Parathyroid adenoma (tissue), 2 donors: ENCODE measurements around the gene CARM1.

ENCODE experiments used
- H2AFZ ChIP-seq: fragments of 300-600 bp; sonication (generic); one replicate; pipeline ENCODE4 v1.7.0; 2017; ENCODE audit warnings: antibody characterized with exemption, mild to moderate bottlenecking
- H3K27ac ChIP-seq: fragments of 300-600 bp; sonication (generic); one replicate; pipeline ENCODE4 v1.7.0; 2017
- H3K27me3 ChIP-seq: fragments of 300-600 bp; sonication (generic); one replicate; pipeline ENCODE4 v1.7.0; 2017; ENCODE audit warnings: low read length; ENCODE audit not compliant: control insufficient read depth, insufficient read depth
- H3K36me3 ChIP-seq: fragments of 300-600 bp; sonication (generic); one replicate; pipeline ENCODE4 v1.7.0; 2017; ENCODE audit warnings: low read length; ENCODE audit not compliant: control insufficient read depth, insufficient read depth
- H3K4me1 ChIP-seq: fragments of 300-600 bp; sonication (generic); one replicate; pipeline ENCODE4 v1.7.0; 2017; ENCODE audit warnings: control low read depth
- H3K4me2 ChIP-seq: fragments of 300-600 bp; sonication (generic); one replicate; pipeline ENCODE4 v1.7.0; 2017; ENCODE audit warnings: low read length
- H3K4me3 ChIP-seq: fragments of 300-600 bp; sonication (generic); one replicate; pipeline ENCODE4 v1.7.0; 2017; ENCODE audit warnings: low read depth, low read length
- H3K79me2 ChIP-seq: fragments of 300-600 bp; sonication (generic); one replicate; pipeline ENCODE4 v1.7.0; 2017; ENCODE audit warnings: control low read depth
- H3K9ac ChIP-seq: fragments of 300-600 bp; sonication (generic); one replicate; pipeline ENCODE4 v1.7.0; 2017; ENCODE audit warnings: mild to moderate bottlenecking
- H3K9me3 ChIP-seq: fragments of 300-600 bp; sonication (generic); one replicate; pipeline ENCODE4 v1.7.0; 2017; ENCODE audit warnings: low read length; ENCODE audit not compliant: control insufficient read depth
- TF ChIP-seq, protein P1 (sequence below): fragments of 300-600 bp; sonication (generic); IDR thresholded peaks from one replicate; pipeline ENCODE4 v1.7.0; 2017; ENCODE audit warnings: antibody characterized with exemption, mild to moderate bottlenecking
- donor health status: primary hyperparathyroidism.

CARM1 gene

DNA sequence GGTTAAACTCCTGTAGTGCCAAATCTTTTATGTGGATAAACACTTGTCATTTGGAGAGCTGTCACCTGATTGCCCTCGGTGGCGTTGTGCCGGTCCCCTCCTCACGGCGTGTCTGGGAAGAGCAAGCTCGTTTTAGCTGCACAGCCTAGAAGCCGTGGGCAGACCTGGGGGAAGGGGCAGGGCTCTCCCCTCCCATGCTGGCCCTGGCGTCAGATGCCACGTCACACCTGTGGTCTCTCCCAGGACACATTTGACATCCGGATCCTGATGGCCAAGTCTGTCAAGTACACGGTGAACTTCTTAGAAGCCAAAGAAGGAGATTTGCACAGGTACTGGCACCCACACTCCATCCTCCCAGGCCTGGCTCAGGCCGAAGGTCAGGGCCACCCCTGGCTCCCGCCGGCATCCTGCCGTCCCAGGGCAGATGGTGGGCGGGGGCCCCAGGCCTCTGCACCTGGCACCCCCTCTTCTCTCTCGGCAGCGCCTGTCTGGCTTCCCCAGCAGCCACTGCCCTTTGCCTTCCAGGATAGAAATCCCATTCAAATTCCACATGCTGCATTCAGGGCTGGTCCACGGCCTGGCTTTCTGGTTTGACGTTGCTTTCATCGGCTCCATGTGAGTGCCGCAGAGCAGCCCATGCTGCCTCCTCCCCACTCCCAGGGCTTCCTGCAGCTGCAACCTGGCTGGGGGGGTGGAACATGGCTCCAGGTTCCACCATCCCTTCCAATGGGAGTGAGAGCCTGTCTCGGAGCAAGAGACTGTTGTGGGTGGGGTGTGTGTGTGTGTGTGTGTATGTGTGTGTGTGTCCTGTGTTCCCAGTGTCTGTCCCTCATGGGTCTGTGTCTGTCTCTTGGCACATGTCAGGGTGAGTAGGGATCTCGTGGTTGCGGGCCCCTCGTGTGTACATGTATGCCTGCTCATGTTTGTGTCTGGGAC lies 48.3 kb downstream of the CARM1 start:
- Histone ChIP-seq H3K4me3 (no peak overlapping the region), H3K4me2 (no peak overlapping the region), H3K9me3 (no peaks in the 10 kb centered on the region), H2AFZ (no peak overlapping the region), H3K36me3 (no peaks in the 10 kb centered on the region), H3K27me3 (no peaks in the 10 kb centered on the region), H3K79me2 (no peaks in the 10 kb centered on the region), H3K4me1 (no peaks in the 10 kb centered on the region), H3K9ac (no peak overlapping the region), H3K27ac (no peak overlapping the region)
- TF ChIP-seq, protein P1, sequence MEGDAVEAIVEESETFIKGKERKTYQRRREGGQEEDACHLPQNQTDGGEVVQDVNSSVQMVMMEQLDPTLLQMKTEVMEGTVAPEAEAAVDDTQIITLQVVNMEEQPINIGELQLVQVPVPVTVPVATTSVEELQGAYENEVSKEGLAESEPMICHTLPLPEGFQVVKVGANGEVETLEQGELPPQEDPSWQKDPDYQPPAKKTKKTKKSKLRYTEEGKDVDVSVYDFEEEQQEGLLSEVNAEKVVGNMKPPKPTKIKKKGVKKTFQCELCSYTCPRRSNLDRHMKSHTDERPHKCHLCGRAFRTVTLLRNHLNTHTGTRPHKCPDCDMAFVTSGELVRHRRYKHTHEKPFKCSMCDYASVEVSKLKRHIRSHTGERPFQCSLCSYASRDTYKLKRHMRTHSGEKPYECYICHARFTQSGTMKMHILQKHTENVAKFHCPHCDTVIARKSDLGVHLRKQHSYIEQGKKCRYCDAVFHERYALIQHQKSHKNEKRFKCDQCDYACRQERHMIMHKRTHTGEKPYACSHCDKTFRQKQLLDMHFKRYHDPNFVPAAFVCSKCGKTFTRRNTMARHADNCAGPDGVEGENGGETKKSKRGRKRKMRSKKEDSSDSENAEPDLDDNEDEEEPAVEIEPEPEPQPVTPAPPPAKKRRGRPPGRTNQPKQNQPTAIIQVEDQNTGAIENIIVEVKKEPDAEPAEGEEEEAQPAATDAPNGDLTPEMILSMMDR, result no peak

DNA sequence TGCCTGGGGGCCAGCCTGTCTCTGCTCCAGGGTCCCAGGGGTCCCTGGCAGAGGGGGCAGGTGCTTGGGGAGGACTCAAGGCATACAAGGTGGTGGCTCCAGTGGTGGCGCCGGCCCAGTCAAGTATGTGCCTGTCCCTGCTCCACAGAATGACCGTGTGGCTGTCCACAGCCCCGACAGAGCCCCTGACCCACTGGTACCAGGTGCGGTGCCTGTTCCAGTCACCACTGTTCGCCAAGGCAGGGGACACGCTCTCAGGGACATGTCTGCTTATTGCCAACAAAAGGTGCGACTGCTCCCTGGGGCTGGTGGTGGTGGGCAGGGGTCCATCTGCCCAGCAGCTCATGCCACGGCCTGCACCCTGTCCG lies 48.9 kb downstream of the CARM1 start:
- Histone ChIP-seq H3K27ac (no peak overlapping the region), H2AFZ (no peak overlapping the region), H3K27me3 (no peaks in the 10 kb centered on the region), H3K36me3 (no peaks in the 10 kb centered on the region), H3K9ac (no peak overlapping the region), H3K4me3 (no peak overlapping the region), H3K79me2 (no peaks in the 10 kb centered on the region), H3K4me1 (no peaks in the 10 kb centered on the region), H3K4me2 (no peak overlapping the region), H3K9me3 (no peaks in the 10 kb centered on the region)
- TF ChIP-seq, protein P1, result no peak

DNA sequence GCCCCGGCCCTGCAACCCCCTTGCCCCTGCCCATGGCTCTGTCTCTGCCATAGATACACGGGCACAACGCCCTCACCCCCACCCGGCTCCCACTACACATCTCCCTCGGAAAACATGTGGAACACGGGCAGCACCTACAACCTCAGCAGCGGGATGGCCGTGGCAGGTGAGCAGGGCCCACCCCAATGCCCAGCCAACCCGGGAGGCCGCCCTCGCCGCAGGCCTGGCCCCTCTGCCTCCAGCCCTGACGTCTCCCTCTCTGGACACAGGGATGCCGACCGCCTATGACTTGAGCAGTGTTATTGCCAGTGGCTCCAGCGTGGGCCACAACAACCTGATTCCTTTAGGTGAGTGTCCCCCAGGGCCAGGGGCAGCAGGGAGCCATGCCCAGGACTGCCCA lies 49.4 kb downstream of the CARM1 start:
- Histone ChIP-seq H3K36me3 (no peaks in the 10 kb centered on the region), H3K27me3 (no peaks in the 10 kb centered on the region), H3K4me2 (no peak overlapping the region), H3K27ac (no peak overlapping the region), H2AFZ (no peak overlapping the region), H3K9me3 (no peaks in the 10 kb centered on the region), H3K79me2 (no peaks in the 10 kb centered on the region), H3K4me3 (no peak overlapping the region), H3K9ac (no peak overlapping the region), H3K4me1 (no peaks in the 10 kb centered on the region)
- TF ChIP-seq, protein P1, result no peak

DNA sequence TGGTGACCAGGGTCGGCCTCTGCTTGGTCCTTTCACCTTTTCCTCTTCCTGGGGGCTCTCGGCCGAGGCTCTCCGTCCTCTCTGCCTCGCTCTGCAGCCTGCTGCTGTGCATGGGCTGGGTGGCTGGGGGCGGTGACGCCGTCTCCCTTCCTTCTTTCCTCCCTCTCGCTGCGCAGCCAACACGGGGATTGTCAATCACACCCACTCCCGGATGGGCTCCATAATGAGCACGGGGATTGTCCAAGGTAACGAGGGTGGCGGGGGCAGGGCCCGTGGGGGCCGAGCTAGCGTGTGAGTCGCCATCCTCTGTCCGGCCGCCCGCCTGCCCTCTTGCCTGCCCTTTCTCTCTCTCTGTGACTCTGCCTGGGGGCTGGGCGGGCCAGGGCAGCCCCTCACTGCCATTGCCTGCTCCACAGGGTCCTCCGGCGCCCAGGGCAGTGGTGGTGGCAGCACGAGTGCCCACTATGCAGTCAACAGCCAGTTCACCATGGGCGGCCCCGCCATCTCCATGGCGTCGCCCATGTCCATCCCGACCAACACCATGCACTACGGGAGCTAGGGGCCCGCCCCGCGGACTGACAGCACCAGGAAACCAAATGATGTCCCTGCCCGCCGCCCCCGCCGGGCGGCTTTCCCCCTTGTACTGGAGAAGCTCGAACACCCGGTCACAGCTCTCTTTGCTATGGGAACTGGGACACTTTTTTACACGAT lies 50.0 kb downstream of the CARM1 start:
- Histone ChIP-seq H3K36me3 (no peaks in the 10 kb centered on the region), H3K9ac (no peak overlapping the region), H3K27ac (no peak overlapping the region), H2AFZ (no peak overlapping the region), H3K4me2 (no peak overlapping the region), H3K27me3 (no peaks in the 10 kb centered on the region), H3K79me2 (no peaks in the 10 kb centered on the region), H3K4me1 (no peaks in the 10 kb centered on the region), H3K4me3 (no peak overlapping the region), H3K9me3 (no peaks in the 10 kb centered on the region)
- TF ChIP-seq, protein P1, result no peak
